Measurements from ENCODE around the gene S100A6. TPM values are rescaled to one million over a fixed set of nuclear protein-coding genes. Genes with fewer than 3 reads are reported as not detected.
"Not testable (repeated sequence)": the region's sequence is repeated elsewhere in the genome, so short reads cannot be mapped to it uniquely, and the experiment has no call there.

Gene S100A6
- total RNA-seq, 3 donors from 2014 or later: 351 to 861 (median 423) TPM

DNA sequence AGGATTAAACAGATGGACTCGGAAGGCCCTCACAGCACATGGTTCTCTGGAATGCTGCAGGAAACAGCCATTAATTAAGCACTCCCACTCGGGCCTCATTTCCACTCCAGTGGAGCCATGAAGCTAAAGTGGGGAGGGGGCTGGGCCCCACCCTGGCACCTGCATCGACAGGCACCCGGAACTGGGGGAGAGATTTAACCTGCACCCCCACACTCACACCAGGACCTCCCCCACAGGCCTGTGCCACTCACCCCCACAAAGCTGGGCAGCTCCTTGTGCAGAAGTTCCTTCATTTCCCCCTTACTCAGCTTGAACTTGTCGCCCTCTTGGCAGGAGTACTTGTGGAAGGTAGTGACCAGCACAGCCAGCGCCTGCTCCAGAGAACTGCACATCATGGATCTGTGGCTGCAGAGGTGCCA is 27.7 kb upstream of the S100A6 start:
- intact Hi-C loops (cut with DNase I; ENCODE audit: low total_unique reads): no loop called here
- H3K4me1 ChIP-seq: peaks cover 11 to 25% of the 10 kb centered on the region in 2 donors
- no peaks in the 10 kb centered on the region for H3K9me3 ChIP-seq
- H3K4me3 ChIP-seq: no peak overlapping the region
- no peak for TF ChIP-seq POLR2AphosphoS5 (IDR thresholded peaks at IDR 0.05)
- TF ChIP-seq POLR2A (IDR thresholded peaks at IDR 0.05): no peak
- TF ChIP-seq, protein P1, sequence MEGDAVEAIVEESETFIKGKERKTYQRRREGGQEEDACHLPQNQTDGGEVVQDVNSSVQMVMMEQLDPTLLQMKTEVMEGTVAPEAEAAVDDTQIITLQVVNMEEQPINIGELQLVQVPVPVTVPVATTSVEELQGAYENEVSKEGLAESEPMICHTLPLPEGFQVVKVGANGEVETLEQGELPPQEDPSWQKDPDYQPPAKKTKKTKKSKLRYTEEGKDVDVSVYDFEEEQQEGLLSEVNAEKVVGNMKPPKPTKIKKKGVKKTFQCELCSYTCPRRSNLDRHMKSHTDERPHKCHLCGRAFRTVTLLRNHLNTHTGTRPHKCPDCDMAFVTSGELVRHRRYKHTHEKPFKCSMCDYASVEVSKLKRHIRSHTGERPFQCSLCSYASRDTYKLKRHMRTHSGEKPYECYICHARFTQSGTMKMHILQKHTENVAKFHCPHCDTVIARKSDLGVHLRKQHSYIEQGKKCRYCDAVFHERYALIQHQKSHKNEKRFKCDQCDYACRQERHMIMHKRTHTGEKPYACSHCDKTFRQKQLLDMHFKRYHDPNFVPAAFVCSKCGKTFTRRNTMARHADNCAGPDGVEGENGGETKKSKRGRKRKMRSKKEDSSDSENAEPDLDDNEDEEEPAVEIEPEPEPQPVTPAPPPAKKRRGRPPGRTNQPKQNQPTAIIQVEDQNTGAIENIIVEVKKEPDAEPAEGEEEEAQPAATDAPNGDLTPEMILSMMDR (IDR thresholded peaks at IDR 0.05): no peak
- H3K36me3 ChIP-seq: no peaks in the 10 kb centered on the region
- H3K27ac ChIP-seq: no peak overlapping the region
- no peaks in the 10 kb centered on the region for H3K27me3 ChIP-seq
- DNase-seq (ENCODE audit: low spot score in 2 of 2): no peak

GRCh38 chr1:153562021-153562420 is 26.2 kb upstream of the S100A6 start:
- H3K36me3 ChIP-seq; H3K27me3 ChIP-seq; H3K27ac ChIP-seq; H3K4me3 ChIP-seq; H3K9me3 ChIP-seq; intact Hi-C loops (cut with DNase I; ENCODE audit: low total_unique reads); DNase-seq (ENCODE audit: low spot score in 2 of 2): not testable (repeated sequence)
- peaks cover 11 to 12% of the 10 kb centered on the region in 2 donors for H3K4me1 ChIP-seq

DNA sequence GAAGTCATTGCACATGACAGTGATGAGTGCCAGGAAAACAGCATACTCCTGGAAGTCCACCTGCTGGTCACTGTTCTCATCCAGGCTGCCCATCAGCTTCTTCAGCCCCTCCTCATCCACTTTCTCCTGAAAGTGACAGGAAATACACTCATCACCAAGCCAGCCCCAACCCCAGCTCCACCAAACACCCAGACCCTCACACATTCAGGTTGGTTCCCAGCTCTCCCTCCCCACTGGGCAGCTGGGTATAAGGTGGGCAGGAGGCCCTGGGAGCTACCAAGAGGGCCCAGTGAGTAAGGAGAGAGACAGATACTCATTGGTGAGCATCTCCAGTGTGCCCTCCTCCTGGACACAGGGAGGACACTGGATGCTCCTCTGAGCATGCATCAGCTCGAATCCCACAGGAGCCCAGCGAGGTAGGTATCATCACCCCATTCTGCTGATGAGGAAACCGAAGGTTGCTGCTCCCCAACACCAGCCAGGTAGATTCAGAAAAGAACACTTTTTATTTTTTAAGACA is 25.7 kb upstream of the S100A6 start:
- DNase-seq (ENCODE audit: low spot score in 2 of 2): no peak
- Histone ChIP-seq H3K9me3 (no peaks in the 10 kb centered on the region), H3K4me3 (no peak overlapping the region), H3K36me3 (no peaks in the 10 kb centered on the region), H3K27me3 (no peaks in the 10 kb centered on the region), H3K4me1 (peaks cover 8 to 11% of the 10 kb centered on the region in 2 donors), H3K27ac (no peak overlapping the region)
- TF ChIP-seq, protein P1 (IDR thresholded peaks at IDR 0.05): no peak
- no peak for TF ChIP-seq POLR2AphosphoS5 (IDR thresholded peaks at IDR 0.05)
- TF ChIP-seq POLR2A (IDR thresholded peaks at IDR 0.05): no peak
- intact Hi-C loops (cut with DNase I; ENCODE audit: low total_unique reads): no loop called here

DNA sequence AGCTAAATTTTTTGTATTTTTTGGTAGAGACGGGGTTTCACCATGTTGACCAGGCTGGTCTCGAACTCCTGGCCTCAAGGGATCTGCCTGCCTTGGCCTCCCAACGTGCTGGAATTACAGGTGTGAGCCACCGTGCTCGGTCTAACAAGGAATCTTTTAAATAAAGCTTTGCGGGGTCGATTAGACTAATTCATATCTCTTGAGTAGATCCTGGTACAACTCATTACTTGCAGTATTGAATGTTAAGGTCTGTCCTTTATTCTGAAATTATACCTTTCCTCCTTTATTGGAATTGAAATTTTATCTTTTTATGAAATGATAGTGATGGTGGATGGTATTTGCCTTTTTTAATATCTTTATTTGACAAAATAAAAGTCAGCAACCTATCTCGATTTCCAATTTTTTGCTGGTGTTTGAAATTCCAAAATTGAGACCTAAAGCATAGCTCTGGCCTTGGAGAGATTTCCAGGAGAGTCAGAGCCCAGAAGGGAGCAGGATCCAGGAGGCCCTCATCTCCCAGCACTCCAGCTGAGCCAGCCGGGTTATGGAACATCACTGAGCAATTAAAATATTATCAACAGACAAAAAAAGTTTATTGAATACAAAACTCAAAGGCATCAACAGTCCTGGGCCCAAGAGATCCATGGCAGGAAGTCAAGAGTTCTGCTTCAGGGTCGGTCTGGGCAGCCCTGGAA is 25.1 kb upstream of the S100A6 start:
- Histone ChIP-seq H3K9me3 (no peaks in the 10 kb centered on the region), H3K36me3 (no peaks in the 10 kb centered on the region), H3K4me3 (no peak overlapping the region), H3K27me3 (no peaks in the 10 kb centered on the region), H3K27ac (no peak overlapping the region), H3K4me1 (peaks cover 7% of the 10 kb centered on the region in 2 donors)
- intact Hi-C loops (cut with DNase I; ENCODE audit: low total_unique reads): no loop called here
- TF ChIP-seq POLR2A (IDR thresholded peaks at IDR 0.05) (no peak), POLR2AphosphoS5 (IDR thresholded peaks at IDR 0.05) (no peak)
- TF ChIP-seq, protein P1 (IDR thresholded peaks at IDR 0.05): no peak
- no peak for DNase-seq (ENCODE audit: low spot score in 2 of 2)

GRCh38 chr1:153560241-153560640 is 24.4 kb upstream of the S100A6 start:
- Histone ChIP-seq H3K4me1 (peaks cover under 1% of the 10 kb centered on the region in 2 donors), H3K9me3 (no peaks in the 10 kb centered on the region), H3K4me3 (no peak overlapping the region), H3K27me3 (no peaks in the 10 kb centered on the region), H3K27ac (no peak overlapping the region), H3K36me3 (no peaks in the 10 kb centered on the region)
- no peak for DNase-seq (ENCODE audit: low spot score in 2 of 2)
- no peak for TF ChIP-seq POLR2AphosphoS5 (IDR thresholded peaks at IDR 0.05)
- TF ChIP-seq POLR2A (IDR thresholded peaks at IDR 0.05): no peak
- TF ChIP-seq, protein P1 (IDR thresholded peaks at IDR 0.05): no peak
- intact Hi-C loops (cut with DNase I; ENCODE audit: low total_unique reads): no loop called here

All from breast epithelium (tissue), 4 donors.